Bronchial epithelial cell (primary cell): Measurements from ENCODE around the gene SNX25. TPM values are rescaled to one million over a fixed set of nuclear protein-coding genes. Genes with fewer than 3 reads are reported as not detected.
A peak's percentile ranks its signal among the peaks of the same experiment; 100 is the strongest.

Experiments used
- DNase-seq: peaks from one replicate; pipeline ENCODE4 v3.0.0-alpha.2; 2010; ENCODE audit warnings: low read depth
- FAIRE-seq: peaks from 2 replicates; lab custom pipeline; 2011; peaks lifted over from hg19 to GRCh38; lab: Jason Lieb, UNC
- H3K27me3 ChIP-seq: 2 replicates; pipeline ENCODE4 v1.5.1; 2011; ENCODE audit warnings: low read length; ENCODE audit not compliant: control insufficient read depth, insufficient read depth
- H3K36me3 ChIP-seq: 2 replicates; pipeline ENCODE4 v1.5.1; 2011; ENCODE audit warnings: low read length; ENCODE audit not compliant: control insufficient read depth, insufficient read depth
- H3K4me3 ChIP-seq: 2 replicates; pipeline ENCODE4 v1.5.1; 2011; ENCODE audit warnings: mild to moderate bottlenecking, low read depth, low read length, control low read depth
- CTCF ChIP-seq: IDR thresholded peaks from 2 replicates; pipeline ENCODE4 v1.5.1; 2011; ENCODE audit warnings: mild to moderate bottlenecking, moderate library complexity, low read length, control low read depth, inconsistent platforms; ENCODE audit not compliant: insufficient read depth, severe bottlenecking
- total RNA-seq: library from RNA; depleted of rRNA; stranded (reverse); fragments of >200 nt; gene quantifications from 2 replicates; pipeline ENCODE4 v1.2.1, GENCODE V29; 2014

Gene SNX25
- total RNA-seq, 1 donor from 2014 or later: 18.4 TPM

- TF ChIP-seq CTCF: no peak
- no peak for FAIRE-seq
Measured at GRCh38 chr4:185221912-185222311, 12.5 kb downstream of the SNX25 start.

GRCh38 chr4:185222598-185222997 lies 13.2 kb downstream of the SNX25 start:
- H3K36me3 ChIP-seq: no peaks in the 10 kb centered on the region
- FAIRE-seq (no peak), DNase-seq (peak; percentile 54)
- no peak overlapping the region for H3K4me3 ChIP-seq
- H3K27me3 ChIP-seq: no peaks in the 10 kb centered on the region
- TF ChIP-seq CTCF: no peak

More at GRCh38 chr4:185221912-185222311, 12.5 kb downstream of the SNX25 start:
- Histone ChIP-seq H3K27me3 (no peaks in the 10 kb centered on the region), H3K4me3 (no peak overlapping the region), H3K36me3 (no peaks in the 10 kb centered on the region)
- DNase-seq: no peak

- H3K4me3 ChIP-seq: no peak overlapping the region
- no peaks in the 10 kb centered on the region for H3K36me3 ChIP-seq
- H3K27me3 ChIP-seq: no peaks in the 10 kb centered on the region
- DNase-seq (no peak), FAIRE-seq (no peak)
- no peak for TF ChIP-seq CTCF
Measured at GRCh38 chr4:185224597-185224996, 15.2 kb downstream of the SNX25 start.

- H3K36me3 ChIP-seq: no peaks in the 10 kb centered on the region
- FAIRE-seq (no peak), DNase-seq (no peak)
- no peak overlapping the region for H3K4me3 ChIP-seq
- no peak for TF ChIP-seq CTCF
- no peaks in the 10 kb centered on the region for H3K27me3 ChIP-seq
Measured at GRCh38 chr4:185225940-185226339, 16.5 kb downstream of the SNX25 start.

- no peak for TF ChIP-seq CTCF
- no peaks in the 10 kb centered on the region for H3K36me3 ChIP-seq
- no peaks in the 10 kb centered on the region for H3K27me3 ChIP-seq
- FAIRE-seq (peak; percentile 36), DNase-seq (no peak)
- H3K4me3 ChIP-seq: no peak overlapping the region
Measured at GRCh38 chr4:185227131-185227551, 17.7 kb downstream of the SNX25 start.

GRCh38 chr4:185227713-185228278 lies 18.4 kb downstream of the SNX25 start:
- DNase-seq (no peak), FAIRE-seq (no peak)
- H3K27me3 ChIP-seq: no peaks in the 10 kb centered on the region
- no peaks in the 10 kb centered on the region for H3K36me3 ChIP-seq
- no peak for TF ChIP-seq CTCF
- no peak overlapping the region for H3K4me3 ChIP-seq
